ENCODE data around the gene OSBPL1A.

DNA sequence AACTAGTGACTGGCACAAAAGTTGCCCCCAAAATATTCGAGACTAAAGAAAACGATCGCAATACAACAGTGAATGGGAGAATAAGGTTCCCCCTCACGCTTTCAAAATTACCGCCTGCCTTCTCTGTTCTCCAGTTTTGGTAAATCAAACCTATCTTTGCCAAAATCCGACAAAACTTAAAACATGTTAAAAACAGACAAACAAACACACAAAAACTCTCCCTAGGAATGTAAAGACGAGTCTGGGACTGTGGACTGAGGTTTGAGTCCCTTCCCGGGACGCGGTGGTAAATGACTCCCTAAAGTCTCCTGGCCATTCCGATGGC is 28.4 kb upstream of the OSBPL1A start:
- TF ChIP-seq ZNF274 (IDR thresholded peaks at IDR 0.05; ENCODE audit: low read depth, low read length), result no peak
- TF ChIP-seq YY1 (IDR thresholded peaks at IDR 0.05; ENCODE audit: insufficient read depth, insufficient read length), result no peak
- no peak for TF ChIP-seq SUZ12 (IDR thresholded peaks at IDR 0.05; ENCODE audit: extremely low read depth, insufficient read depth, insufficient read length)
